C4-2B (cell line): ENCODE results near the gene ALOX15B.
A peak's percentile ranks its signal among the peaks of the same experiment; 100 is the strongest.

Experiments used
- H3K27ac ChIP-seq: fragments of 450-650 bp; 2 replicates; pipeline ENCODE4 v1.5.1; 2017
- CTCF ChIP-seq: fragments of 450-650 bp; conservative IDR thresholded peaks from 2 replicates; pipeline ENCODE4 v1.5.1; 2017; ENCODE audit warnings: mild to moderate bottlenecking
- ZFX ChIP-seq: fragments of 450-650 bp; IDR thresholded peaks from 2 replicates; pipeline ENCODE4 v1.6.1; 2017

ALOX15B gene

GRCh38 chr17:8052256-8053252 lies 13.7 kb downstream of the ALOX15B start:
- H3K27ac ChIP-seq, result no peak overlapping the region; the same call in 1 of the 2 replicates
- no peak for TF ChIP-seq ZFX
- TF ChIP-seq CTCF, result no peak

DNA sequence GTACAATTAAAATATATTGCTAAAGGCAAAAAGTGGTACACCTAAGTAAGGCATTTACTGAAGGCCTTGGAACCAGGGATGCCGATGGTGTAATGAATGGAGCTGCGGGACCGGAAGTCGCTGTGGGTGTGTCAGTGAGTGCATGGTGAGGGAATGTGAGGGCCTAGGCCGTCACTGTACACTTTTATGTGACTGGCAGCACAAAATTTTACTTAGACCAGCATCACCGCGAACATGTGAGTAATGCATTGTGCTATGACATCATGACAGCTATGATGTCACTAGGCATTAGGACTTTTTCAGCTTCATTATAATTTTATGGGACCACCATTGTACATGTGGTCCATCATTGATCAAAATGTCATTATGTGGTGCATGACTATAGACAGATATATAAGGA lies 14.7 kb downstream of the ALOX15B start:
- TF ChIP-seq ZFX (no peak), CTCF (no peak)
- peak overlapping the region; percentile 100 for H3K27ac ChIP-seq

DNA sequence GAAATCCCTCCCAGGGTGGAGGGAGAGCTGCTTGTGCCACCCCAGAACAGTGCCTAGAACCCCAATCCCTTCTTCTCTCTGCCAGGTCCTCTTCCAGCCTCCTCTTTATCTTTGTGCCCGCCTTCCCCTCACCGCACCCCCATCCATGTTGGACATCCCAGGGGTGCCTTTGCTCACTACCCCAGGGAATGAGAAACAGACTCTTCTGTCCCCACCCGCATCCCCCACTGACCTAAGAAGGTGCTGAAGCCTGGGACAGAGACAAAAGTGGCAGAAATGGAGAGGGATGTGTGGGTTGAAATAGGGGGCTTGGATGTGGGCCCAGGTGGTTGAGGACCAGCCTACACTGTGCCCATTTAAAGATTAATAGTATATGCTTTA lies 17.0 kb downstream of the ALOX15B start:
- no peak for TF ChIP-seq ZFX
- no peak for TF ChIP-seq CTCF
- peak overlapping the region; percentile 100 for H3K27ac ChIP-seq

DNA sequence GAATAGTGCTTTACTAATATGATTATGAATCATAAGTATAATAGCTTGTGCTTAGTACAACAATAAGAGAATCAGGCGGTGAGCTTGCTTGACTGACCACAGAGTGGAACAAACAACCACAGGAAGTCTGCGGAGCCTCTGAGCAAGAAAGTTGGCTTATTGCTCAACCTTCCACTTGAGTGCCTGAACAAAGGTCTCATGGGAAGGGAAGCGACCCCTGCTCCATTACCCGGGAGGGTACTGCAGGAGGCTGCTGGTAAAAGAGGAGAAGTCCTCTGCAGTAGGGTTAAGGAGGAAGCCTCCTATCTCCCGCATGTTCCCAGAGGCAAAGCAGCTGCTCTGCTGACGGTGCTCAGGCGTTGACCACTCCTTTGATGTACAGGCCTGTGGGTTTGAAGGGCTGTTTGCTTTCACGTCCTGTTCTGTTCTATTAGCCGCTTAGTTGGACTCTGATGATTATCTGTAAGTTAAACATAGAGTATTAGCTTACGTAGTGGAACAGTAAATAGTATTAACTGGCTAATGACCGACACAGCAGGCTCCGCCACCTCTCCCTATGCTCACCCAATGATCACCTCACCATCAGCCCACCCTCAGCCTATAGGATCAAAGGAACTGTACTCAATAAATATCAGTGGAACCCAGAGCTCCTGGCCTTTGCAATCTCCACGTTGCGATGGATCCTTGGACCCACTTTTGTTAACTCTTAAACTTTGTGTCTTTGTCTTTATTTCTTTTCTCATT lies 17.5 kb downstream of the ALOX15B start:
- peak overlapping the region; percentile 100 for H3K27ac ChIP-seq
- TF ChIP-seq CTCF (no peak), ZFX (no peak)

GRCh38 chr17:8056976-8057625 lies 18.2 kb downstream of the ALOX15B start:
- TF ChIP-seq CTCF, result no peak
- TF ChIP-seq ZFX, result no peak
- H3K27ac ChIP-seq, result peak overlapping the region; percentile 100

DNA sequence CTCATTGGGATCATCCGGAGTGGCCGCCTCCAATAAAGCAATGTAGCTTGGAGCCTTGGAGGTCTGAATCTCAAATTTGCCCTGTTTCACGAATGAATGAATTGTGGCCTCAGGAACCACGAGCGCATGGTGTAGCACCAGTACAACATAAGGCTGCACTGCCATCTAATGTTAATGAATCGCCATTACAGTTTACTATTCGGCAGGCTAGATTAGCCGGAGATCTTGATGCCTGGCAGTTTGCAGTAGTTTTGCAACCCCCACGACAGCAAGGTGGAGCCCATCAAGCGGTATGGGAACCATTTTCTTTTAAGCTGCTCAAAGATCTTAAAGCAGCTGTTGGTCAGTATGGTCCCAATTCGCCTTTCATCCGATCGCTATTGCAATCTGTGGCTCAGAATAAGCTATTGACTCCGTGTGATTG lies 18.8 kb downstream of the ALOX15B start:
- peak overlapping the region; percentile 100 for H3K27ac ChIP-seq

More for the DNA sequence above, 18.8 kb downstream of the ALOX15B start:
- no peak for TF ChIP-seq ZFX
- no peak; the same call in 1 of the 2 replicates for TF ChIP-seq CTCF
